Endodermal cell (in vitro differentiated cells): ENCODE results near the gene ZNF26. TPM values are rescaled to one million over a fixed set of nuclear protein-coding genes. Genes with fewer than 3 reads are reported as not detected.

Experiments
- DNase-seq: peaks from one replicate; pipeline ENCODE4 v3.0.0-alpha.2; 2017
- H3K27ac ChIP-seq: 2 replicates; pipeline ENCODE4 v1.5.1; 2013; ENCODE audit warnings: mild to moderate bottlenecking, low read depth, low read length, moderate library complexity
- H3K27me3 ChIP-seq: 2 replicates; pipeline ENCODE4 v1.6.1; 2013; ENCODE audit warnings: mild to moderate bottlenecking, low read length, moderate library complexity; ENCODE audit not compliant: insufficient read depth, control insufficient read depth, poor library complexity, severe bottlenecking
- H3K36me3 ChIP-seq: 2 replicates; pipeline ENCODE4 v1.7.0; 2013; ENCODE audit warnings: mild to moderate bottlenecking, low read length, moderate library complexity; ENCODE audit not compliant: control insufficient read depth, insufficient read depth
- H3K4me1 ChIP-seq: one replicate; pipeline ENCODE4 v1.7.0; 2013; ENCODE audit warnings: low read length; ENCODE audit not compliant: control insufficient read depth, insufficient read depth
- H3K4me3 ChIP-seq: 2 replicates; pipeline ENCODE4 v1.5.1; 2013; ENCODE audit warnings: mild to moderate bottlenecking, low read length, moderate library complexity
- H3K9ac ChIP-seq: 2 replicates; pipeline ENCODE4 v1.6.1; 2013; ENCODE audit warnings: mild to moderate bottlenecking, low read length, moderate library complexity; ENCODE audit not compliant: poor library complexity, severe bottlenecking; ENCODE audit errors: extremely low read depth
- H3K9me3 ChIP-seq: 2 replicates; pipeline ENCODE4 v1.6.1; 2013; ENCODE audit warnings: mild to moderate bottlenecking, low read length, moderate library complexity; ENCODE audit not compliant: control insufficient read depth
- H3K27ac Mint-ChIP-seq: 2 replicates; pipeline ENCODE4 v1.8.0; 2020; ENCODE audit warnings: mixed read lengths
- H3K27me3 Mint-ChIP-seq: 2 replicates; pipeline ENCODE4 v1.8.0; 2021; ENCODE audit warnings: mild to moderate bottlenecking, mixed read lengths; ENCODE audit not compliant: insufficient read depth
- H3K36me3 Mint-ChIP-seq: 2 replicates; pipeline ENCODE4 v1.8.0; 2020; ENCODE audit warnings: low read depth, mixed read lengths
- H3K4me1 Mint-ChIP-seq: 2 replicates; pipeline ENCODE4 v1.8.0; 2020; ENCODE audit warnings: mixed read lengths
- H3K4me3 Mint-ChIP-seq: 2 replicates; pipeline ENCODE4 v1.8.0; 2020; ENCODE audit warnings: mild to moderate bottlenecking, moderate library complexity, mixed read lengths
- H3K9me3 Mint-ChIP-seq: 2 replicates; pipeline ENCODE4 v1.8.0; 2020; ENCODE audit warnings: mild to moderate bottlenecking, mixed read lengths
- WGBS, 2 experiments: methylation state at CpG; one replicate each; pipeline versions ENCODE4 v1.1.5 to v1.1.7; 2013; ENCODE audit warnings: missing lambda C conversion rate in 2 of 2, mixed read lengths in 1 of 2; ENCODE audit not compliant: insufficient coverage in 1 of 2, insufficient read length in 1 of 2; 5-methylcytosine and 5-hydroxymethylcytosine counted together
- total RNA-seq, 2 donors: library from RNA; stranded (reverse); fragmentation: NEBNext Ultra II Directional in 1 of 2; extraction: Animal tissue kit (Norgen Biotek cat#: 25700) in 1 of 2; gene quantifications; 2 replicates in 1 of 2; 3 replicates in 1 of 2; pipeline ENCODE4 v1.2.1, GENCODE V29; 2021
- TF ChIP-seq, protein P1 (sequence below): fragments of 200-600 bp; sonication (generic); conservative IDR thresholded peaks from 2 replicates; pipeline ENCODE4 v1.5.0; 2021; ENCODE audit warnings: antibody characterized with exemption, mild to moderate bottlenecking

ZNF26 gene
- total RNA-seq, 2 donors from 2014 or later: 13.5 to 16.0 TPM

GRCh38 chr12:132952371-132953162 is 33.6 kb upstream of the ZNF26 start:
- Histone ChIP-seq H3K27me3 (no peaks in the 10 kb centered on the region), H3K27ac (no peak overlapping the region), H3K4me1 (no peaks in the 10 kb centered on the region), H3K4me3 (peak overlapping the region; percentile 57), H3K36me3 (peaks cover 22% of the 10 kb centered on the region), H3K9ac (no peak overlapping the region), H3K9me3 (peaks cover 72% of the 10 kb centered on the region)
- no peak overlapping the region for H3K27ac Mint-ChIP-seq
- DNase-seq: peak; percentile 21
- H3K4me1 Mint-ChIP-seq: peaks cover 9% of the 10 kb centered on the region
- H3K27me3 Mint-ChIP-seq: no peaks in the 10 kb centered on the region
- peaks cover 66% of the 10 kb centered on the region for H3K9me3 Mint-ChIP-seq
- no peak overlapping the region for H3K4me3 Mint-ChIP-seq
- H3K36me3 Mint-ChIP-seq: peaks cover 44% of the 10 kb centered on the region
- 93 to 96% methylated on average over 8 to 18 of the region's 18 CpGs for WGBS, 2 experiments
- TF ChIP-seq, protein P1, sequence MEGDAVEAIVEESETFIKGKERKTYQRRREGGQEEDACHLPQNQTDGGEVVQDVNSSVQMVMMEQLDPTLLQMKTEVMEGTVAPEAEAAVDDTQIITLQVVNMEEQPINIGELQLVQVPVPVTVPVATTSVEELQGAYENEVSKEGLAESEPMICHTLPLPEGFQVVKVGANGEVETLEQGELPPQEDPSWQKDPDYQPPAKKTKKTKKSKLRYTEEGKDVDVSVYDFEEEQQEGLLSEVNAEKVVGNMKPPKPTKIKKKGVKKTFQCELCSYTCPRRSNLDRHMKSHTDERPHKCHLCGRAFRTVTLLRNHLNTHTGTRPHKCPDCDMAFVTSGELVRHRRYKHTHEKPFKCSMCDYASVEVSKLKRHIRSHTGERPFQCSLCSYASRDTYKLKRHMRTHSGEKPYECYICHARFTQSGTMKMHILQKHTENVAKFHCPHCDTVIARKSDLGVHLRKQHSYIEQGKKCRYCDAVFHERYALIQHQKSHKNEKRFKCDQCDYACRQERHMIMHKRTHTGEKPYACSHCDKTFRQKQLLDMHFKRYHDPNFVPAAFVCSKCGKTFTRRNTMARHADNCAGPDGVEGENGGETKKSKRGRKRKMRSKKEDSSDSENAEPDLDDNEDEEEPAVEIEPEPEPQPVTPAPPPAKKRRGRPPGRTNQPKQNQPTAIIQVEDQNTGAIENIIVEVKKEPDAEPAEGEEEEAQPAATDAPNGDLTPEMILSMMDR: no peak

GRCh38 chr12:132953163-132953425 is 33.1 kb upstream of the ZNF26 start:
- Mint-ChIP-seq H3K27ac (no peak overlapping the region), H3K4me1 (peaks cover 9% of the 10 kb centered on the region), H3K27me3 (no peaks in the 10 kb centered on the region), H3K4me3 (no peak overlapping the region), H3K9me3 (peaks cover 64% of the 10 kb centered on the region), H3K36me3 (peaks cover 39% of the 10 kb centered on the region)
- WGBS, 2 experiments: 89 to 90% methylated on average over 2 of the region's 2 CpGs
- peak; percentile 35 for DNase-seq
- TF ChIP-seq, protein P1: no peak
- H3K9me3 ChIP-seq: peaks cover 72% of the 10 kb centered on the region
- no peak overlapping the region for H3K9ac ChIP-seq
- no peaks in the 10 kb centered on the region for H3K27me3 ChIP-seq
- no peaks in the 10 kb centered on the region for H3K4me1 ChIP-seq
- H3K27ac ChIP-seq: no peak overlapping the region
- H3K4me3 ChIP-seq: no peak overlapping the region
- H3K36me3 ChIP-seq: peaks cover 17% of the 10 kb centered on the region

DNA sequence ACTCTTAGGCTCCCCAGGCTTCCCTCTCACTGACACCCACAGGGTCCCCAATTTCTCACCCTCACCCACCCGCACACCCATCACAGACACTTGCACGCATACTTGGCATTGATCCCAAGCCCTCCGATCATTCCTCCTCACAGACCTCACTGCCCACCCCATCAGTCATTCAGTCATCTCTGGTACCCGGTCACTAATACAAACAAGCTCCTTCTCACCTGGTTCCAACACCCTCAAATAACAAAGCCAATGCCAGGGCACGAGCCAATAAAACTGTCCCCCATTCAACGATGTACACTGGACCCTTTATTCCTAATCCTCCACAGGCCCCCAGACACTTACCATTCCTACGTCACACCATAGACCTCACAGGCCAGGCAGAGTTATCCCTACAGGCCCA is 32.4 kb upstream of the ZNF26 start:
- TF ChIP-seq, protein P1: no peak
- Histone ChIP-seq H3K27me3 (no peaks in the 10 kb centered on the region), H3K27ac (no peak overlapping the region), H3K4me3 (peak overlapping the region; percentile 58), H3K36me3 (peaks cover 10% of the 10 kb centered on the region), H3K4me1 (no peaks in the 10 kb centered on the region), H3K9me3 (peaks cover 68% of the 10 kb centered on the region), H3K9ac (no peak overlapping the region)
- Mint-ChIP-seq H3K27me3 (no peaks in the 10 kb centered on the region), H3K36me3 (peaks cover 32% of the 10 kb centered on the region), H3K4me3 (peak overlapping the region; percentile 18), H3K9me3 (peaks cover 61% of the 10 kb centered on the region), H3K27ac (no peak overlapping the region), H3K4me1 (peaks cover 9% of the 10 kb centered on the region)
- peak; percentile 25 for DNase-seq
- WGBS, 2 experiments: 84 to 85% methylated on average over 2 to 7 of the region's 7 CpGs
